MM.1S (cell line): ENCODE data around the gene TUBA3E.
"Not testable (repeated sequence)": the region's sequence is repeated elsewhere in the genome, so short reads cannot be mapped to it uniquely, and the experiment has no call there.

Source experiments
- CTCF ChIP-seq: fragments of 300-600 bp; sonication (generic); IDR thresholded peaks from 2 replicates; pipeline ENCODE4 v1.5.1; 2016; ENCODE audit warnings: antibody characterized with exemption, low read length, mixed read lengths
- EZH2 ChIP-seq: fragments of 300-600 bp; sonication (generic); optimal IDR thresholded peaks from 2 replicates; pipeline ENCODE3; 2017; ENCODE audit warnings: low read depth, mild to moderate bottlenecking, antibody characterized with exemption, low read length, mixed read lengths
- EZH2phosphoT487 ChIP-seq: fragments of 300-600 bp; sonication (generic); IDR thresholded peaks from 2 replicates; pipeline ENCODE4 v1.6.1; 2018; ENCODE audit warnings: antibody characterized with exemption, low read length

- not testable (repeated sequence) for TF ChIP-seq CTCF, EZH2, EZH2phosphoT487
Observed at GRCh38 chr2:130207051-130207450, 8.8 kb upstream of the TUBA3E start.
